Mammary microvascular endothelial cell (primary cell): ENCODE results near the gene GPANK1. TPM values are rescaled to one million over a fixed set of nuclear protein-coding genes. Genes with fewer than 3 reads are reported as not detected.

Source experiments
- total RNA-seq: library from RNA; depleted of rRNA; stranded (reverse); fragments of >200 nt; gene quantifications from 2 replicates; pipeline ENCODE4 v1.2.3, GENCODE V29; 2015

Gene GPANK1
- total RNA-seq, result 11.7 and 17.9 TPM in 2 replicates

GRCh38 chr6:31664790-31665500, at the start of gene GPANK1:
Gene GPANK1 (minus strand): TSS chr6:31664997. CDS start chr6:31664478, 519 bp downstream.

GRCh38 chr6:31706599-31706998, 41.8 kb upstream of the GPANK1 start, which contains the start of gene LY6G6F:
Gene LY6G6F (plus strand): TSS chr6:31706866. CDS start chr6:31706907, 41 bp downstream.

GRCh38 chr6:31702819-31703716, 38.3 kb upstream of the GPANK1 start, which contains the start of gene ABHD16A:
Gene ABHD16A (minus strand): TSS chr6:31703324. CDS start chr6:31703281, 43 bp downstream.

DNA sequence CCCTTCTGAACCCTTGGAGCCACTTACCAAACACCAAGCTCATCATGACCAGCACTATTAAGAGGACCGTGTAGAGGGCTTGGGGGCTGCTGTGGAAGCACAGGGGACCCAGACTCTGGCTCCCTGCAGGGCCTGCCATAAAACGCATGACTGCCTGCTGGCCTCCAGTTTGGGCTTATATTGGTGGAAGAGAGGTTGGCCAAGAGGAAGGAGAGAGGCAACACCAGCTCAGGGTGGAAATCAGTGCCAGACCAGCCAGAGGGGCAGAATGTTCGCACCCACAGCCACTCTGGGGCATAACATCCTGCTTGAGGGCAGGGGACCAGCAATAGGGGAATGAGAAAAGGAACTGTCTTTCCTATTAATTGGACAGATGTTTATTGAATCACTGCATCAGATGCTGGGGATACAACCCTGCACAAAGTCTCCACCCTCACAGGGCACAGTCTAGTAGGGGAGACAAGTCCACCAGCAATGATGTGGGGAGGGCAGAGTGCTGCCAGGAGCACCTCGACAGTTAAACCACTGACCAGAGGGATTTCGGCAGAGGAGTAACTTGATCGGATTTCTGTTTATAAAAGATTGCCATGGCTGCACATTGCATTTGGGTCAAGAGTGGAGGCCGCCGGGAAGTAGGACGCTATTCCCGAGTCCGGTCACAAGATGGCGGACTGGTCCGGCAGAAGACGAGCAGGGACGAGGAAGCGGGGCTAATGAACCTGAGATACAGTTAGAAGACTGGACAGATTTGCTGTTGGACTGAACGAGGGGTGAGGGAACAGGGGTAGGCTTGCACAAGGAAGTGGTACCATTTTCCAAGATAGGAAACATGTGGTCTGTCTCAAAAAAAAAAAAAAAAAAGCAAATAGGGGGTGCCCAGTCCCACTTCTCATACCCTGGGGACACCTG, 15.7 kb upstream of the GPANK1 start, which contains the start of gene LY6G5C:
Gene LY6G5C (minus strand): TSS at position 842 of the 909 bp plus-strand sequence. CDS start 694 bp downstream, at position 148.

DNA sequence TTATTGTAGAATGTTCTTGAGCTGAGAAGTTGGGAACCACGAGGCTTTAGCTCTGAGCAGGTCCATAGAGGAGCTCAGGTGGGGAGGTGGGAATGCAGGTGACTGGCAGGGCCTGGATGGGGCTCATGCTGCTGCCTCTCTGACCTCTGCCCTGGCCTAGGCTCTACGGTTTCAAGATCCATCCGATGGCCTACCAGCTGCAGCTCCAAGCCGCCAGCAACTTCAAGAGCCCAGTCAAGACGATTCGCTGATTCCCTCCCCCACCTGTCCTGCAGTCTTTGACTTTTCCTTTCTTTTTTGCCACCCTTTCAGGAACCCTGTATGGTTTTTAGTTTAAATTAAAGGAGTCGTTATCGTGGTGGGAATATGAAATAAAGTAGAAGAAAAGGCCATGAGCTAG, 4.9 kb upstream of the GPANK1 start, which contains the start of gene LY6G5B:
Gene LY6G5B (plus strand): TSS at position 301 of the 400 bp plus-strand sequence. CDS start 975 bp downstream, outside the sequence.

DNA sequence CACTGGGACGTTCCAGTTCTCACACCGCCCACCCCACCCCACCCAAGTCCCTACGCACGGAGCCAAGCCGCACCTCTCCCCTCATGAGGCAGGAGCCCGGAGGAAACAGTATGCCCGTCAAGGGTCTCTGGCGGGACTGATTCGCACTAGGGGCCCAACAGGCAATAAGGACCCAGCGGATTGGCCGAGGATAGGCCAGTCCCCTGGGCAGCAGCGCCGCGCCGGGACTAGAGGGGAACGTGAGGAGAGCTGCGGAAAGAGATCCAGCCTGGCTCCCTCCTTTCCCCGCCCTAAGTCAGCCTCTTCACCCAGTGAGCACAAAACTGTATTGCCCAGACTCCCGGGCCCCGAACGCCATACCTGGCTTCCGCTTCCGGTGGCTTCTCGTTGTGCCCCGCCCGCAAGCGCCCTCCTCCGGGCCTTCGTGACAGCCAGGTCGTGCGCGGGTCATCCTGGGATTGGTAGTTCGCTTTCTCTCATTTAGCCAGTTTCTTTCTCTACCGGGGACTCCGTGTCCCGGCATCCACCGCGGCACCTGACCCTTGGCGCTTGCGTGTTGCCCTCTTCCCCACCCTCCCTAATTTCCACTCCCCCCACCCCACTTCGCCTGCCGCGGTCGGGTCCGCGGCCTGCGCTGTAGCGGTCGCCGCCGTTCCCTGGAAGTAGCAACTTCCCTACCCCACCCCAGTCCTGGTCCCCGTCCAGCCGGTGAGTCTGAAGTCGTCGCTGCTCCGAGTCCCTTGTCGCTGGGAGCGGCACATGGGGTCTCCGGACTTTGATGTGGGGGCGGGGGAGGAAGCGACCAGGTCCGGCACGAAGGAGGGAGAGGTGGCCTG, 922 bp upstream of the GPANK1 start, which contains the start of gene CSNK2B:
Gene CSNK2B (plus strand): TSS at position 580 of the 836 bp plus-strand sequence. CDS start 752 bp downstream, outside the sequence.

GRCh38 chr6:31660381-31661261, 4.2 kb downstream of the GPANK1 start, which contains the start of gene C6orf47:
Gene C6orf47 (minus strand): TSS chr6:31660778. CDS start chr6:31659947, 831 bp downstream.

GRCh38 chr6:31655349-31656237, 9.2 kb downstream of the GPANK1 start, which contains the start of gene APOM:
Gene APOM (plus strand): TSS chr6:31655894. CDS start chr6:31655967, 73 bp downstream.

DNA sequence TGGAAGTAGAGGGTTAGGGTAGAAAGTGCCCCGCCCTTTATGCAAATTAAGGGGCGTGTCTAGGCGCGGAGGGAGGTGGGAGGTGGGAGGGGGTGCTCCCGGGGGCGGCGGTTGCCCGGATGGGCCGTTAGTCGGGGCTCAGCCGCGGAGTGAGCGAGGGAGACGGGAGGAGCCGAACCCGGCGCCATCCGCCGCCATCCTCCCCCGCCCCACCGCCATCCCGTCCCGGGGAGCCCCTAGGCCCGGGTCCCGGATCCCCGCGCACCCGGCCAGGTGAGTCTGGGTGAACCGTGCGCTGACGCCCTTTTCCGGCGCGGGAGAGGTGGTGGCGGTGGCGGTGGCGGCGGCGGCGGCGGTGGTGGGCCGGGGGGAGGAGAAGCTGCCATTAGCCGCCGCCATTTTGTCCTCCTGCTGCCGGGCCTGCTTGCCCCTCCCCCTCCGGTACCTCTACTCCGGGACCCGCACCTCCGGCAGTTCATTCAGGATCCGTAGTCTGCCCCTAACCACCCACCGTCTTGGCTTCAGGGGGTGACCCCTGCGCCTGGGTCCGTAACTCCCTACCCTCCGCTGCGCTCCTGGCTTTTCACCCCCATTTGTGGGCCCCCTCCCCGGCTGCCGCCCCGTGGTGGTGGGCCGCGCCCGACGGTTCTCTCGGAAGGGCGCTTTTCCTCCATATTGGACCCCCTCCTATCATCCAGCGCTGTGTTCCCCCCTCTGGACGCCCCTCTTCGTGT, 44.0 kb downstream of the GPANK1 start, which contains the start of gene PRRC2A:
Gene PRRC2A (plus strand): TSS at position 130 of the 734 bp plus-strand sequence. CDS start 2,075 bp downstream, outside the sequence.

DNA sequence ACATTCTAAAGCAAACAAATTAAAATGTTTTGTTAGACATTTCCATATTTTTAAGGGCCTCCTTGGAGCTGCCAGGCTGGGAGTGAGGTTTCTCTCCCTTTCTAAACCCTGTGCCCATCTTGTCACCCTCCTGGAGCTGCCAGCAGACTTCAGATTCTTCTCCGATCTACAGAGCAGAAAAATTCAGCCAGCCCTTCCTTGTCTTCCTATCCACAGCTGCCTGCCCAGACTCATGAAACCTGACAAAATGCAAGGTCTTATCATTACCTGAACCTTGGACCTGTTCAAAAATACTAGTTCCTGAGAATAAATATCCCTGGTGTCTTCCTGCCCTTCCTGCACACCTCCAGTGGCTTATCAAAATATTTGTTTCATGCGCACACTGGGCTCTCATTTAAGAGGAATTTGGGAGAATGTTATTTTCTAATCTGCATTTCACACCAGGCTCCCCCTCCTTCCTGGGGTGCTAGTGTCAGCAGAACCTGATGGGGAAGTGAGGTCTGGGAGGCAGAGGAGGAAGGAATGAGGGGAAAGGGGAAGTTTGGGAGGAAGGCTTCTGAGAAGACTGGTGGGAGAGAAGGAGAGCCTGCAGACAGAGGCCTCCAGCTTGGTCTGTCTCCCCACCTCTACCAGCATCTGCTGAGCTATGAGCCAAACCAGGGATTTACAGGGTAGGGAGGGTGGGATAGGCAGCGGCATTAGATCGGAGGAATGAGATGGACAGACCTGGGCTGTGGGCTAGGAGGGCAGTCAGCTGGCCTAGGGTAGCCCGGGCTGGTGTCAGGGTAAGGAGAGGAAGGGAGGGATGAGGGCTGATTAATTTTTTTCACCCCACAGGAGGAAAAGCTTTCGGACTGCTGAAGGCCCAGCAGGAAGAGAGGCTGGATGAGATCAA, 49.9 kb downstream of the GPANK1 start, which contains the start of gene AIF1:
Gene AIF1 (plus strand): TSS at position 551 of the 895 bp plus-strand sequence. CDS start 96 bp downstream, at position 647.

Other genes with a start within 250 kb of the GPANK1 start
- gene MICB, start 166.9 kb downstream of the GPANK1 start, total RNA-seq, result 19.6 and 21.7 TPM in 2 replicates
- not detected in 2 replicates for gene MCCD1, start 136.0 kb downstream of the GPANK1 start, total RNA-seq
- gene DDX39B, start 123.0 kb downstream of the GPANK1 start, total RNA-seq, result 338 and 363 TPM in 2 replicates
- 0.07 and 0.39 TPM in 2 replicates for gene ATP6V1G2, start 118.4 kb downstream of the GPANK1 start, total RNA-seq
- gene NFKBIL1, start 117.4 kb downstream of the GPANK1 start, total RNA-seq, result 12.9 and 16.2 TPM in 2 replicates
- 0.13 TPM in 1 of 2 replicates, not detected in the other for gene LTA, start 92.7 kb downstream of the GPANK1 start, total RNA-seq
- 0.20 TPM in 1 of 2 replicates, not detected in the other for gene TNF, start 89.4 kb downstream of the GPANK1 start, total RNA-seq
- 2.2 and 7.0 TPM in 2 replicates for gene LTB, start 82.6 kb downstream of the GPANK1 start, total RNA-seq
- 0.20 and 0.98 TPM in 2 replicates for gene LST1, start 78.7 kb downstream of the GPANK1 start, total RNA-seq
- gene NCR3, start 72.0 kb downstream of the GPANK1 start, total RNA-seq, result not detected in 2 replicates
- gene AIF1, start 49.8 kb downstream of the GPANK1 start, total RNA-seq, result not detected in 2 replicates
- 90.2 and 95.7 TPM in 2 replicates for gene PRRC2A, start 44.3 kb downstream of the GPANK1 start, total RNA-seq
- 273 and 296 TPM in 2 replicates for gene BAG6, start 12.3 kb downstream of the GPANK1 start, total RNA-seq
- gene APOM, start 9.1 kb downstream of the GPANK1 start, total RNA-seq, result 1.2 and 1.4 TPM in 2 replicates
- 14.2 and 15.2 TPM in 2 replicates for gene C6orf47, start 4.2 kb downstream of the GPANK1 start, total RNA-seq
- gene CSNK2B, start 1.1 kb upstream of the GPANK1 start, total RNA-seq, result 279 and 308 TPM in 2 replicates
- 0.93 and 3.1 TPM in 2 replicates for gene LY6G5B, start 5.0 kb upstream of the GPANK1 start, total RNA-seq
- 2.5 and 3.3 TPM in 2 replicates for gene LY6G5C, start 16.1 kb upstream of the GPANK1 start, total RNA-seq
- gene ABHD16A, start 38.3 kb upstream of the GPANK1 start, total RNA-seq, result 36.2 and 38.2 TPM in 2 replicates
- gene LY6G6F, start 41.9 kb upstream of the GPANK1 start, total RNA-seq, result not detected in 2 replicates
- not detected in 2 replicates for gene LY6G6D, start 50.4 kb upstream of the GPANK1 start, total RNA-seq
- gene LY6G6C, start 56.7 kb upstream of the GPANK1 start, total RNA-seq, result not detected in 2 replicates
- not detected in 2 replicates for gene MPIG6B, start 58.4 kb upstream of the GPANK1 start, total RNA-seq
- 90.3 and 106 TPM in 2 replicates for gene DDAH2, start 64.3 kb upstream of the GPANK1 start, total RNA-seq
- gene CLIC1, start 71.5 kb upstream of the GPANK1 start, total RNA-seq, result 1,055 and 1,092 TPM in 2 replicates
- gene MSH5, start 75.0 kb upstream of the GPANK1 start, total RNA-seq, result 8.3 and 14.5 TPM in 2 replicates
- gene SAPCD1, start 97.7 kb upstream of the GPANK1 start, total RNA-seq, result 0.67 and 1.7 TPM in 2 replicates
- 0.49 and 1.6 TPM in 2 replicates for gene VWA7, start 112.3 kb upstream of the GPANK1 start, total RNA-seq
- gene VARS1, start 130.8 kb upstream of the GPANK1 start, total RNA-seq, result 102 and 107 TPM in 2 replicates
- 117 and 140 TPM in 2 replicates for gene LSM2, start 142.0 kb upstream of the GPANK1 start, total RNA-seq
- 0.33 and 0.39 TPM in 2 replicates for gene HSPA1L, start 150.3 kb upstream of the GPANK1 start, total RNA-seq
- gene HSPA1A, start 150.5 kb upstream of the GPANK1 start, total RNA-seq, result 158 and 167 TPM in 2 replicates
- 110 and 126 TPM in 2 replicates for gene HSPA1B, start 162.7 kb upstream of the GPANK1 start, total RNA-seq
- gene NEU1, start 197.8 kb upstream of the GPANK1 start, total RNA-seq, result 96.4 and 102 TPM in 2 replicates
- 0.30 and 0.33 TPM in 2 replicates for gene SLC44A4, start 214.0 kb upstream of the GPANK1 start, total RNA-seq
- gene EHMT2, start 232.7 kb upstream of the GPANK1 start, total RNA-seq, result 35.4 and 39.2 TPM in 2 replicates
- gene ZBTB12, start 237.1 kb upstream of the GPANK1 start, total RNA-seq, result 0.53 and 0.54 TPM in 2 replicates